Spinal cord (tissue), 10 donors: ENCODE results near the gene SLC17A5. TPM values are rescaled to one million over a fixed set of nuclear protein-coding genes. Genes with fewer than 3 reads are reported as not detected.
"Not testable (repeated sequence)": the region's sequence is repeated elsewhere in the genome, so short reads cannot be mapped to it uniquely, and the experiment has no call there.

Experiments
- DNase-seq, 6 donors: peaks; one replicate each; pipeline versions ENCODE4 v3.0.0 to v3.0.0-alpha.2; 2013 to 2015; ENCODE audit warnings: low spot score in 6 of 6, low read depth in 4 of 6
- H3K27ac ChIP-seq: one replicate; pipeline ENCODE4 v1.5.1; 2013; ENCODE audit warnings: low read depth, low read length, control low read depth
- H3K27me3 ChIP-seq: one replicate; pipeline ENCODE4 v1.6.1; 2013; ENCODE audit warnings: low read length; ENCODE audit not compliant: control insufficient read depth, insufficient read depth
- H3K36me3 ChIP-seq: one replicate; pipeline ENCODE4 v1.6.1; 2013; ENCODE audit warnings: low read length; ENCODE audit not compliant: control insufficient read depth, insufficient read depth
- H3K4me1 ChIP-seq: one replicate; pipeline ENCODE4 v1.6.1; 2013; ENCODE audit warnings: low read length; ENCODE audit not compliant: control insufficient read depth, insufficient read depth
- H3K4me3 ChIP-seq: one replicate; pipeline ENCODE4 v1.5.1; 2013; ENCODE audit warnings: low read depth, low read length, control low read depth
- H3K9me3 ChIP-seq: one replicate; pipeline ENCODE4 v1.6.1; 2013; ENCODE audit warnings: low read length; ENCODE audit not compliant: control insufficient read depth, insufficient read depth
- WGBS: methylation state at CpG from one replicate; pipeline ENCODE4 v1.1.5; 2013; ENCODE audit warnings: missing lambda C conversion rate; ENCODE audit not compliant: insufficient coverage; 5-methylcytosine and 5-hydroxymethylcytosine counted together
- polyA plus RNA-seq, 2 donors: library from polyadenylated mRNA; unstranded; fragments of 120-200 nt; gene quantifications; one replicate each; pipeline ENCODE4 v1.2.1, GENCODE V29; 2013; ENCODE audit not compliant: insufficient read length in 2 of 2
- total RNA-seq, 2 donors: library from RNA; depleted of rRNA in 1 of 2; stranded (reverse); fragments of 120-200 nt in 1 of 2; fragments of >200 nt in 1 of 2; gene quantifications; one replicate each; pipeline versions ENCODE4 v1.2.3 to v1.2.4, GENCODE V29; 2013 to 2014
- donor health status: healthy.

SLC17A5 gene
- total and polyA plus RNA-seq, 4 donors: 12.5 to 33.4 (median 16.0) TPM

- Histone ChIP-seq H3K27ac (peak overlapping the region; percentile 8), H3K36me3 (no peaks in the 10 kb centered on the region), H3K4me3 (no peak overlapping the region), H3K27me3 (no peaks in the 10 kb centered on the region), H3K9me3 (peaks cover 2% of the 10 kb centered on the region), H3K4me1 (peaks cover 21% of the 10 kb centered on the region)
- WGBS: 57% methylated on average over 2 of the region's 2 CpGs
- peak in 1 of 6 donors; percentile 68 for DNase-seq
These were observed 76.1 kb downstream of the SLC17A5 start for GRCh38 chr6:73577676-73578075.

GRCh38 chr6:73572531-73572930 is 81.3 kb downstream of the SLC17A5 start:
- H3K4me1 ChIP-seq, H3K4me3 ChIP-seq, H3K27me3 ChIP-seq, H3K27ac ChIP-seq, DNase-seq, H3K36me3 ChIP-seq, H3K9me3 ChIP-seq: not testable (repeated sequence)
- 96% methylated on average over 27 of the region's 32 CpGs for WGBS

- DNase-seq, H3K4me3 ChIP-seq, H3K4me1 ChIP-seq: not testable (repeated sequence)
These were observed 82.3 kb downstream of the SLC17A5 start for GRCh38 chr6:73571218-73572181.

GRCh38 chr6:73569121-73569520 is 84.7 kb downstream of the SLC17A5 start:
- H3K4me1 ChIP-seq: no peaks in the 10 kb centered on the region
- no peak overlapping the region for H3K27ac ChIP-seq
- no peaks in the 10 kb centered on the region for H3K27me3 ChIP-seq
- H3K9me3 ChIP-seq: no peaks in the 10 kb centered on the region
- no peaks in the 10 kb centered on the region for H3K36me3 ChIP-seq
- no peak for DNase-seq
- WGBS: 55% methylated on average over 3 of the region's 5 CpGs
- no peak overlapping the region for H3K4me3 ChIP-seq

More at GRCh38 chr6:73571218-73572181, 82.3 kb downstream of the SLC17A5 start:
- H3K36me3 ChIP-seq, H3K27ac ChIP-seq, H3K9me3 ChIP-seq, H3K27me3 ChIP-seq: not testable (repeated sequence)
- WGBS: 89% methylated on average over 17 of the region's 19 CpGs

- no peak for DNase-seq
- Histone ChIP-seq H3K9me3 (no peaks in the 10 kb centered on the region), H3K4me3 (no peak overlapping the region), H3K27ac (no peak overlapping the region), H3K27me3 (no peaks in the 10 kb centered on the region), H3K36me3 (no peaks in the 10 kb centered on the region), H3K4me1 (no peaks in the 10 kb centered on the region)
- WGBS: 93% methylated on average over 7 of the region's 8 CpGs
These were observed 86.7 kb downstream of the SLC17A5 start for GRCh38 chr6:73566954-73567591.

GRCh38 chr6:73566486-73566871 is 87.3 kb downstream of the SLC17A5 start:
- DNase-seq, H3K4me3 ChIP-seq, H3K36me3 ChIP-seq, H3K4me1 ChIP-seq, H3K27me3 ChIP-seq, H3K9me3 ChIP-seq: not testable (repeated sequence)
- H3K27ac ChIP-seq: peak overlapping the region; percentile 3
- 100% methylated on average over 1 of the region's 2 CpGs for WGBS

- Histone ChIP-seq H3K4me1 (no peaks in the 10 kb centered on the region), H3K4me3 (no peak overlapping the region), H3K9me3 (no peaks in the 10 kb centered on the region), H3K36me3 (no peaks in the 10 kb centered on the region), H3K27me3 (no peaks in the 10 kb centered on the region), H3K27ac (peak overlapping the region; percentile 3)
- no peak for DNase-seq
- WGBS: 95% methylated on average over 8 of the region's 11 CpGs
These were observed 87.9 kb downstream of the SLC17A5 start for GRCh38 chr6:73565767-73566485.

GRCh38 chr6:73564578-73565345 is 89.0 kb downstream of the SLC17A5 start:
- H3K27ac ChIP-seq: no peak overlapping the region
- no peak overlapping the region for H3K4me3 ChIP-seq
- H3K4me1 ChIP-seq: no peaks in the 10 kb centered on the region
- 95% methylated on average over 12 of the region's 17 CpGs for WGBS
- H3K9me3 ChIP-seq: no peaks in the 10 kb centered on the region
- no peaks in the 10 kb centered on the region for H3K27me3 ChIP-seq
- DNase-seq: no peak
- H3K36me3 ChIP-seq: no peaks in the 10 kb centered on the region

- no peaks in the 10 kb centered on the region for H3K9me3 ChIP-seq
- no peak for DNase-seq
- H3K36me3 ChIP-seq: no peaks in the 10 kb centered on the region
- no peaks in the 10 kb centered on the region for H3K27me3 ChIP-seq
- no peak overlapping the region for H3K27ac ChIP-seq
- WGBS: no CpG with 5 or more reads among the region's 2 CpGs
- H3K4me3 ChIP-seq: no peak overlapping the region
- H3K4me1 ChIP-seq: peaks cover 10% of the 10 kb centered on the region
These were observed 91.2 kb downstream of the SLC17A5 start for GRCh38 chr6:73562558-73562957.
